AG04449 (cell line): ENCODE results near the gene LYZ.

Experiments
- CTCF ChIA-PET: fragments of 350-600 bp; formaldehyde crosslinking; extraction: SDS; loops from one replicate; lab custom pipeline; 2021; ENCODE audit warnings: antibody characterized with exemption; lab: Yijun Ruan, JAX
- POLR2A ChIA-PET: fragments of 400-600, 350-600 bp; formaldehyde crosslinking; extraction: SDS; loops from one replicate; lab custom pipeline; 2020; ENCODE audit warnings: antibody characterized with exemption, inconsistent platforms; lab: Yijun Ruan, JAX
- DNase-seq: peaks from one replicate; pipeline ENCODE4 v3.0.0-alpha.2; 2010; ENCODE audit warnings: low read depth, low spot score
- H3K4me3 ChIP-seq: 2 replicates; pipeline ENCODE4 v1.5.1; 2011; ENCODE audit warnings: low read depth, mild to moderate bottlenecking, control low read depth, low read length
- CTCF ChIP-seq: IDR thresholded peaks from one replicate; pipeline ENCODE4 v1.5.1; 2011; ENCODE audit warnings: mild to moderate bottlenecking, moderate library complexity, low read length, control low read depth, inconsistent platforms; ENCODE audit not compliant: insufficient read depth; ENCODE audit errors: missing control alignments

The LYZ gene

GRCh38 chr12:69343885-69344612, 4.1 kb upstream of the LYZ start:
- no peak for TF ChIP-seq CTCF
- CTCF ChIA-PET, result interaction anchor here (0.8 kb wide), 1 partner anchor 14 kb away, joined by 4 read pairs; no protein-coding TSS in a partner anchor
- H3K4me3 ChIP-seq, result no peak overlapping the region
- POLR2A ChIA-PET, result no interaction called here
- no peak for DNase-seq

GRCh38 chr12:69345077-69345476, 3.1 kb upstream of the LYZ start:
- TF ChIP-seq CTCF, result no peak
- POLR2A ChIA-PET, result no interaction called here
- CTCF ChIA-PET, result interaction anchor here (0.8 kb wide), 1 partner anchor 13 kb away, joined by 4 read pairs; no protein-coding TSS in a partner anchor
- DNase-seq, result no peak
- no peak overlapping the region for H3K4me3 ChIP-seq

- CTCF ChIA-PET, result interaction anchor here (1.3 kb wide), 1 partner anchor 12 kb away, joined by 4 read pairs; no protein-coding TSS in a partner anchor
- no peak for TF ChIP-seq CTCF
- no peak overlapping the region for H3K4me3 ChIP-seq
- no peak for DNase-seq
- POLR2A ChIA-PET, result no interaction called here
Measured at GRCh38 chr12:69345742-69346141, 2.4 kb upstream of the LYZ start.

- no peak for TF ChIP-seq CTCF
- no peak for DNase-seq
- POLR2A ChIA-PET, result no interaction called here
- CTCF ChIA-PET, result interaction anchor here (1.0 to 2.7 kb wide), 3 partner anchors 8 to 290 kb away, joined by 3 to 12 read pairs (median 5); no protein-coding TSS in a partner anchor
- no peak overlapping the region for H3K4me3 ChIP-seq
Measured at GRCh38 chr12:69350002-69350626, 1.9 kb downstream of the LYZ start.

- ChIA-PET POLR2A (no interaction called here), CTCF (interaction anchor here (2.7 kb wide), 1 partner anchor 8 kb away, joined by 12 read pairs; no protein-coding TSS in a partner anchor)
- H3K4me3 ChIP-seq, result no peak overlapping the region
- no peak for DNase-seq
- no peak for TF ChIP-seq CTCF
Measured at GRCh38 chr12:69350777-69351176, 2.6 kb downstream of the LYZ start.
